Lung (tissue), 12 donors: ENCODE results near the gene TGFBR2. TPM values are rescaled to one million over a fixed set of nuclear protein-coding genes. Genes with fewer than 3 reads are reported as not detected.
A peak's percentile ranks its signal among the peaks of the same experiment; 100 is the strongest.

Experiments
- ATAC-seq: fragments of 200-7000 bp; cut with Tn5 transposase; one replicate; pipeline ENCODE4 v1.9.1; 2020; ENCODE audit warnings: moderate number of reproducible peaks; ENCODE audit not compliant: insufficient read depth, low FRiP score
- DNase-seq, 3 donors: peaks; one replicate each; pipeline ENCODE4 v3.0.0-alpha.2; 2013 to 2017
- H3K27ac ChIP-seq, 2 donors: one replicate each; pipeline ENCODE4 v1.5.1; 2013; ENCODE audit warnings: mild to moderate bottlenecking in 2 of 2, moderate library complexity in 2 of 2, control low read depth in 1 of 2, inconsistent platforms in 1 of 2, low read depth in 1 of 2, low read length in 1 of 2
- H3K27me3 ChIP-seq, 3 donors: one replicate each; pipeline ENCODE4 v1.5.1; 2013; ENCODE audit warnings: low read length in 2 of 3; ENCODE audit not compliant: control insufficient read depth in 3 of 3, insufficient read depth in 3 of 3
- H3K36me3 ChIP-seq, 4 donors: one replicate each; pipeline ENCODE4 v1.5.1; 2013; ENCODE audit warnings: low read length in 4 of 4, mild to moderate bottlenecking in 1 of 4, moderate library complexity in 1 of 4; ENCODE audit not compliant: control insufficient read depth in 4 of 4, insufficient read depth in 4 of 4
- H3K4me1 ChIP-seq, 5 donors: one replicate each; pipeline ENCODE4 v1.5.1; 2013; ENCODE audit warnings: low read length in 5 of 5, mild to moderate bottlenecking in 2 of 5, moderate library complexity in 1 of 5; ENCODE audit not compliant: control insufficient read depth in 5 of 5, insufficient read depth in 5 of 5
- H3K4me3 ChIP-seq: one replicate; pipeline ENCODE4 v1.5.1; 2013; ENCODE audit warnings: mild to moderate bottlenecking, control low read depth, moderate library complexity
- H3K9ac ChIP-seq, 2 donors: one replicate each; pipeline ENCODE4 v1.5.1; 2013; ENCODE audit warnings: low read length in 2 of 2, control low read depth in 1 of 2; ENCODE audit not compliant: insufficient read depth in 1 of 2
- H3K9me3 ChIP-seq, 4 donors: one replicate each; pipeline ENCODE4 v1.5.1; 2013; ENCODE audit warnings: low read length in 3 of 4, mild to moderate bottlenecking in 1 of 4, moderate library complexity in 1 of 4; ENCODE audit not compliant: control insufficient read depth in 4 of 4, insufficient read depth in 3 of 4
- WGBS, 2 donors: extraction: QIAGEN DNeasy Blood & Tissue Kit; methylation state at CpG; one replicate each; pipeline ENCODE4 v1.1.7; 2013; 5-methylcytosine and 5-hydroxymethylcytosine counted together
- polyA plus RNA-seq, 2 donors: library from polyadenylated mRNA; stranded (reverse); fragments of 200-250 nt; gene quantifications; one replicate each; pipeline ENCODE4 v1.2.1, GENCODE V29; 2013
- total RNA-seq, 2 donors: library from RNA; depleted of rRNA in 1 of 2; stranded (reverse); fragments of >200 nt in 1 of 2; gene quantifications; one replicate each; pipeline ENCODE4 v1.2.1, GENCODE V29; 2014 to 2021
- TF ChIP-seq, protein P1 (sequence below): IDR thresholded peaks from 2 replicates; pipeline ENCODE4 v1.5.1; 2012; ENCODE audit warnings: mild to moderate bottlenecking; ENCODE audit errors: control extremely low read depth, extremely low read depth
- donor health status: control.
- donor health status: control.
- donor health status: Bipolar disorder and iron deficiency.
- donor health status: healthy.
- donor health status: DM: yes; HTN: yes; CAD: no.

TGFBR2 gene
- total and polyA plus RNA-seq, 4 donors, result 31.1 to 232 (median 163) TPM

DNA sequence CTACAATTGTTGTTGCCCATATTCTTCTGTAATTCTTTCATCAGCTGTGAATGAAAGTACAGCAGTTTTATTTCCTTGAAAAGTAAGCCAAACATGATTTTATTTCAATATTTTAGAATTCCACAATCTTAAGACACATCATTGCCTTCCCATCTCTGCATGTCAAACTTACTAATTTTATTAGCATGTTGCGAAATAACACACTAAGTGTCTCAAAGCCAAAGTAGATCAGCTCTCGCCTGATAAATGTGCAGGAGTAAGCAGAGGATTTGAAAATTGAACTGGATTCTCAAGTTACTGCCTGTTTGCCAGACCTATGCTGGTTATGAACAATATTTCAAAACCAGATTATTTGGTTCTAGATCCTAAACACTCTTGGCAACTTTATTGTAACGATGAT is 25.7 kb downstream of the TGFBR2 start:
- Histone ChIP-seq H3K36me3 (peaks cover 0 to 3% (median 1%) of the 10 kb centered on the region in 4 donors), H3K27ac (no peak overlapping the region), H3K9ac (no peak overlapping the region), H3K9me3 (no peaks in the 10 kb centered on the region), H3K4me1 (peaks cover 0 to 66% (median 17%) of the 10 kb centered on the region in 5 donors), H3K27me3 (no peaks in the 10 kb centered on the region), H3K4me3 (no peak overlapping the region)
- WGBS, 2 donors, result 68 to 72% methylated on average over 3 of the region's 3 CpGs
- TF ChIP-seq, protein P1, sequence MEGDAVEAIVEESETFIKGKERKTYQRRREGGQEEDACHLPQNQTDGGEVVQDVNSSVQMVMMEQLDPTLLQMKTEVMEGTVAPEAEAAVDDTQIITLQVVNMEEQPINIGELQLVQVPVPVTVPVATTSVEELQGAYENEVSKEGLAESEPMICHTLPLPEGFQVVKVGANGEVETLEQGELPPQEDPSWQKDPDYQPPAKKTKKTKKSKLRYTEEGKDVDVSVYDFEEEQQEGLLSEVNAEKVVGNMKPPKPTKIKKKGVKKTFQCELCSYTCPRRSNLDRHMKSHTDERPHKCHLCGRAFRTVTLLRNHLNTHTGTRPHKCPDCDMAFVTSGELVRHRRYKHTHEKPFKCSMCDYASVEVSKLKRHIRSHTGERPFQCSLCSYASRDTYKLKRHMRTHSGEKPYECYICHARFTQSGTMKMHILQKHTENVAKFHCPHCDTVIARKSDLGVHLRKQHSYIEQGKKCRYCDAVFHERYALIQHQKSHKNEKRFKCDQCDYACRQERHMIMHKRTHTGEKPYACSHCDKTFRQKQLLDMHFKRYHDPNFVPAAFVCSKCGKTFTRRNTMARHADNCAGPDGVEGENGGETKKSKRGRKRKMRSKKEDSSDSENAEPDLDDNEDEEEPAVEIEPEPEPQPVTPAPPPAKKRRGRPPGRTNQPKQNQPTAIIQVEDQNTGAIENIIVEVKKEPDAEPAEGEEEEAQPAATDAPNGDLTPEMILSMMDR, result no peak
- ATAC-seq (no peak), DNase-seq (no peak)

DNA sequence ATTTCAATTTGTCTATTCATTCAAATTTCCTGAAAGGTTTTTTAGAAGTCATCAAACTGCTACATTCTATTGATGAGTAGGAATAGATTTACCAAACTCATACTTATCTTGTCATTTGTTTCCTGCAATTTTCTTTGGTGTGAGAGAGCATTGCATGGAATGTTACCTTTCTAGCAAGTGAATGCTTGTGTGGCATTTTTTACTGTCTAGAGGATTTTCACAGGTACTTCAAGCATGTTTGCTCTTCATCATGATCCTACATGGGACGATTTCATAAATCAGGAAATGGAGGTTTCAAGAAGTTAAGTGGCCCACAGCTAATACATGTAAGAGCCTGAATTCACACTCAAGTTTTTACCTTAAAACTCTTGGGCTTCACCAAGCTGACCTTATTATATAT is 26.1 kb downstream of the TGFBR2 start:
- no peak for DNase-seq
- TF ChIP-seq, protein P1, result no peak
- H3K27me3 ChIP-seq, result no peaks in the 10 kb centered on the region
- ATAC-seq, result no peak
- no peaks in the 10 kb centered on the region for H3K9me3 ChIP-seq
- H3K9ac ChIP-seq, result no peak overlapping the region
- H3K36me3 ChIP-seq, result peaks cover 0 to 3% (median 1%) of the 10 kb centered on the region in 4 donors
- H3K4me3 ChIP-seq, result no peak overlapping the region
- peak overlapping the region in 1 of 2 donors; percentile 21 for H3K27ac ChIP-seq
- H3K4me1 ChIP-seq, result peaks cover 0 to 65% (median 17%) of the 10 kb centered on the region in 5 donors
- WGBS, 2 donors, result 16 to 32% methylated on average over 1 of the region's 1 CpG

DNA sequence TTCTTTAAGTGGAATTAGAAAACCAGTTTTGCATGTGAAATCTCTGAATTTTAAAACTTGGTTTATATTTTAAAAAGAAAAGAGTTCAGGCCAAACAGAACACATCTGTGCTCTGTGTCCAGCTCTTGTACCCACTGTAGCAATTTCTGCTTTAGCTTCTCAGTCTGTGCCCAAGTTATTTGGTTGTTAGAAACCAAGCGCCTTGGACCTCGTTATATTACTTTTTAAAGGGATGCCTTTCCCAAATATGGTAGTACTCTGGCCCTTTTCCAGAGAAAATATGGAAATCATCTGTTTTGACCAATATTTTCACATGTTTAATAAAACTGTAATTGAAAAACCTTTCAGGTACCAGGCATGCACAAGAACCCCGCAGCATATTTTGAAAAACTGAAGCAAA is 27.3 kb downstream of the TGFBR2 start:
- Histone ChIP-seq H3K4me1 (peaks cover 0 to 60% (median 17%) of the 10 kb centered on the region in 5 donors), H3K27me3 (no peaks in the 10 kb centered on the region)

More for the DNA sequence above, 27.3 kb downstream of the TGFBR2 start:
- Histone ChIP-seq H3K9ac (no peak overlapping the region), H3K36me3 (peaks cover 0 to 3% (median 1%) of the 10 kb centered on the region in 4 donors), H3K9me3 (no peaks in the 10 kb centered on the region), H3K4me3 (no peak overlapping the region), H3K27ac (no peak overlapping the region)
- WGBS, 2 donors, result 81 to 87% methylated on average over 3 of the region's 3 CpGs
- no peak for DNase-seq
- ATAC-seq, result no peak
- TF ChIP-seq, protein P1, result no peak
